ENCODE results near the gene ICOS. TPM values are rescaled to one million over a fixed set of nuclear protein-coding genes. Genes with fewer than 3 reads are reported as not detected.

ICOS gene
- total and polyA plus RNA-seq, 12 donors: 0.07 to 0.51 (median 0.21) TPM; not detected in 6

DNA sequence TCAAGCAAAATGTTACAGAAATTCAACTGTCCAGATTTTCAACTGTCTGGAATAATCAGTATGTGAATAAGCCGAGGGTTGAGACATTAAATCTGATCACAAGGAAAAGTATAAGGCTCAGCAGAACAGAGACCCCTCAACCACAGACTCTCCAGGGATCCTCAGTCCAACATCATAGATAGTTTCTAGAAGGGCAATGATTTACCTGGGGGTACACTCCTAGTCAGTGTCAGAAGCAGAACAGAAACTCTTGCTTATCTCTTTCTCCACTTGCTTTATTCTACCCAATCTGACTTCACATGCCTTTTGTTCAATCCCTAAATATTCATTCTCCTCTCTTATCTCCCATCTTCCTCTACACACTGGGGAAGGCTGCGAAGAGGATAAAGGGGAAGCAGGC, 36.4 kb downstream of the ICOS start:
- Histone ChIP-seq H3K27me3 (no peaks in the 10 kb centered on the region), H3K27ac (no peak overlapping the region), H3K4me3 (no peak overlapping the region), H3K9me3 (replicated peaks in 1 of 3) (no peaks in the 10 kb centered on the region), H3K4me1 (replicated peaks in 1 of 2) (no peaks in the 10 kb centered on the region), H3K36me3 (replicated peaks in 1 of 2) (no peaks in the 10 kb centered on the region)
- TF ChIP-seq POLR2A (IDR thresholded peaks at IDR 0.05): no peak
- TF ChIP-seq, protein P1, sequence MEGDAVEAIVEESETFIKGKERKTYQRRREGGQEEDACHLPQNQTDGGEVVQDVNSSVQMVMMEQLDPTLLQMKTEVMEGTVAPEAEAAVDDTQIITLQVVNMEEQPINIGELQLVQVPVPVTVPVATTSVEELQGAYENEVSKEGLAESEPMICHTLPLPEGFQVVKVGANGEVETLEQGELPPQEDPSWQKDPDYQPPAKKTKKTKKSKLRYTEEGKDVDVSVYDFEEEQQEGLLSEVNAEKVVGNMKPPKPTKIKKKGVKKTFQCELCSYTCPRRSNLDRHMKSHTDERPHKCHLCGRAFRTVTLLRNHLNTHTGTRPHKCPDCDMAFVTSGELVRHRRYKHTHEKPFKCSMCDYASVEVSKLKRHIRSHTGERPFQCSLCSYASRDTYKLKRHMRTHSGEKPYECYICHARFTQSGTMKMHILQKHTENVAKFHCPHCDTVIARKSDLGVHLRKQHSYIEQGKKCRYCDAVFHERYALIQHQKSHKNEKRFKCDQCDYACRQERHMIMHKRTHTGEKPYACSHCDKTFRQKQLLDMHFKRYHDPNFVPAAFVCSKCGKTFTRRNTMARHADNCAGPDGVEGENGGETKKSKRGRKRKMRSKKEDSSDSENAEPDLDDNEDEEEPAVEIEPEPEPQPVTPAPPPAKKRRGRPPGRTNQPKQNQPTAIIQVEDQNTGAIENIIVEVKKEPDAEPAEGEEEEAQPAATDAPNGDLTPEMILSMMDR (IDR thresholded peaks at IDR 0.05): no peak
- WGBS, 4 donors: 82 to 90% (median 86%) methylated on average over 2 of the region's 2 CpGs
- intact Hi-C loops (cut with DNase I): no loop called here
- DNase-seq: no peak

DNA sequence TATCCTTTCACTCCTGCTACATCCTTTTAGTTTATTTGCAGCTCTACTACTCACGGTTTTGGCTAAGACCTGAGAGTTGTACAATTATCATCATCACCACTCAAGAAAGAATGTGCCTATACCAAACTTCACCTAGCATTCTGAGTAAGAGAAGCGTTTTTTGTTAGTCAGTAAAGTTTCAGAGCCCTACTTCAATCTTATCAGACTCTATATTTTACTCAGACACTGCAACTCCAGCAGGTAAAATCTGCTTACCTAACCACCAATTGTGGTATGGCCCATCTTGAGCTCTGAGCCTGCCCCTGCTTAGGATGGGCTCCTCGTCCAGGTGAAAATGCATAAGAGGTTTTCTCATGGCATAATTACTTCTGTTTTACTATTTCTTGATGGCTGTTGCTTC, 37.1 kb downstream of the ICOS start:
- no peaks in the 10 kb centered on the region for H3K4me1 ChIP-seq (replicated peaks in 1 of 2)
- 62 to 68% (median 64%) methylated on average over 3 of the region's 3 CpGs for WGBS, 4 donors
- intact Hi-C loops (cut with DNase I): no loop called here
- no peak for DNase-seq
- H3K4me3 ChIP-seq: no peak overlapping the region
- TF ChIP-seq, protein P1 (IDR thresholded peaks at IDR 0.05): no peak
- no peak for TF ChIP-seq POLR2A (IDR thresholded peaks at IDR 0.05)
- no peaks in the 10 kb centered on the region for H3K36me3 ChIP-seq (replicated peaks in 1 of 2)
- H3K27me3 ChIP-seq: no peaks in the 10 kb centered on the region
- no peaks in the 10 kb centered on the region for H3K9me3 ChIP-seq (replicated peaks in 1 of 3)
- no peak overlapping the region for H3K27ac ChIP-seq

GRCh38 chr2:203975912-203976311, 39.3 kb downstream of the ICOS start:
- intact Hi-C loops (cut with DNase I): no loop called here
- WGBS, 4 donors: 73 to 83% (median 77%) methylated on average over 2 of the region's 2 CpGs
- no peaks in the 10 kb centered on the region for H3K27me3 ChIP-seq
- H3K9me3 ChIP-seq (replicated peaks in 1 of 3): no peaks in the 10 kb centered on the region
- no peak for DNase-seq
- H3K36me3 ChIP-seq (replicated peaks in 1 of 2): no peaks in the 10 kb centered on the region
- H3K4me1 ChIP-seq (replicated peaks in 1 of 2): no peaks in the 10 kb centered on the region
- TF ChIP-seq POLR2A (IDR thresholded peaks at IDR 0.05): no peak
- TF ChIP-seq, protein P1 (IDR thresholded peaks at IDR 0.05): no peak
- no peak overlapping the region for H3K27ac ChIP-seq
- no peak overlapping the region for H3K4me3 ChIP-seq

DNA sequence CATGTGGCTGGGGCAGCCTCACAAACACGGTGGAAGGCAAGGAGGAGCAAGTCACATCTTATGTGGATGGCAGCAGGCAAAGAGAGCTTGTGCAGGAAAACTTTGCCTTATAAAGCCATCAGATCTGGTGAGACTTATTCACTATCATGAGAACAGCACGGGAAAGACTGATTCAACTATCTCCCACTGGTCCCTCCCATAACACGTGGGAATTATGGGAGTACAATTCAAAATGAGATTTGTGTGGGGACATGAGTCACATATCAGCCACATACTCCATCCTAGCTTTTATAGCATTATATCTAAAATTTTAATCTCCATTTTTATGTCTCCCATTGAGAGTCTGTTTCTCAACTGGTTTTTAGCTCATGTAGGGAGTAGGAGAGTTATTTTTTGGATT, 45.7 kb downstream of the ICOS start:
- intact Hi-C loops (cut with DNase I): no loop called here
- H3K27me3 ChIP-seq: no peaks in the 10 kb centered on the region
- WGBS, 4 donors: 67 to 80% (median 73%) methylated on average over 3 of the region's 3 CpGs
- no peak overlapping the region for H3K4me3 ChIP-seq
- H3K4me1 ChIP-seq (replicated peaks in 1 of 2): no peaks in the 10 kb centered on the region
- H3K36me3 ChIP-seq (replicated peaks in 1 of 2): no peaks in the 10 kb centered on the region
- TF ChIP-seq POLR2A (IDR thresholded peaks at IDR 0.05): no peak
- TF ChIP-seq, protein P1 (IDR thresholded peaks at IDR 0.05): no peak
- no peak for DNase-seq
- no peak overlapping the region for H3K27ac ChIP-seq
- no peaks in the 10 kb centered on the region for H3K9me3 ChIP-seq (replicated peaks in 1 of 3)
